Keratinocyte (primary cell): ENCODE measurements around the gene ANO2. TPM values are rescaled to one million over a fixed set of nuclear protein-coding genes. Genes with fewer than 3 reads are reported as not detected.

Source experiments
- DNase-seq: peaks from one replicate; pipeline ENCODE4 v3.0.0-alpha.2; 2011; ENCODE audit warnings: low read depth, missing footprints, low spot score
- FAIRE-seq: peaks from 2 replicates; lab custom pipeline; 2011; peaks lifted over from hg19 to GRCh38; lab: Jason Lieb, UNC
- H2AFZ ChIP-seq: 2 replicates; pipeline ENCODE4 v1.6.0; 2012; ENCODE audit warnings: low read length, control low read depth, inconsistent platforms; ENCODE audit not compliant: control insufficient read depth
- H3K27ac ChIP-seq: 2 replicates; pipeline ENCODE4 v1.5.1; 2011; ENCODE audit warnings: low read length; ENCODE audit not compliant: control insufficient read depth, insufficient read depth
- H3K27me3 ChIP-seq: 3 replicates; pipeline ENCODE4 v1.6.0; 2011; ENCODE audit warnings: low read length; ENCODE audit not compliant: control insufficient read depth, insufficient read depth; ENCODE audit errors: extremely low read depth
- H3K36me3 ChIP-seq, 2 experiments: 2 replicates in 1 of 2; 3 replicates in 1 of 2; pipeline ENCODE4 v1.5.1; 2011; ENCODE audit warnings: low read length in 2 of 2, mild to moderate bottlenecking in 1 of 2; ENCODE audit not compliant: control insufficient read depth in 2 of 2, insufficient read depth in 2 of 2; ENCODE audit errors: extremely low read depth in 1 of 2
- H3K4me1 ChIP-seq: 3 replicates; pipeline ENCODE4 v1.5.1; 2011; ENCODE audit warnings: low read length; ENCODE audit not compliant: control insufficient read depth, insufficient read depth; ENCODE audit errors: extremely low read depth
- H3K4me2 ChIP-seq: 3 replicates; pipeline ENCODE4 v1.6.0; 2011; ENCODE audit warnings: low read depth, low read length; ENCODE audit not compliant: control insufficient read depth, insufficient read depth; ENCODE audit errors: extremely low read depth
- H3K4me3 ChIP-seq, 3 experiments: fragments of 200-600 bp in 1 of 3; sonication (generic) in 1 of 3; 2 replicates in 2 of 3; 3 replicates in 1 of 3; pipeline ENCODE4 v1.5.1; 2011 to 2016; ENCODE audit warnings: low read length in 3 of 3, mild to moderate bottlenecking in 3 of 3, control low read depth in 2 of 3, inconsistent platforms in 1 of 3, low read depth in 1 of 3, mixed read lengths in 1 of 3, mixed run types in 1 of 3, moderate library complexity in 1 of 3; ENCODE audit not compliant: control insufficient read depth in 2 of 3, insufficient read depth in 2 of 3; ENCODE audit errors: extremely low read depth in 1 of 3
- H3K79me2 ChIP-seq: 2 replicates; pipeline ENCODE4 v1.6.0; 2012; ENCODE audit warnings: low read length; ENCODE audit not compliant: control insufficient read depth, insufficient read depth
- H3K9ac ChIP-seq: 3 replicates; pipeline ENCODE4 v1.6.0; 2011; ENCODE audit warnings: low read length; ENCODE audit not compliant: control insufficient read depth, insufficient read depth; ENCODE audit errors: extremely low read depth
- H3K9me1 ChIP-seq: 3 replicates; pipeline ENCODE4 v1.6.0; 2011; ENCODE audit warnings: low read length; ENCODE audit not compliant: control insufficient read depth, insufficient read depth; ENCODE audit errors: extremely low read depth
- H3K9me3 ChIP-seq: 2 replicates; pipeline ENCODE4 v1.5.1; 2012; ENCODE audit warnings: low read depth, low read length; ENCODE audit not compliant: control insufficient read depth
- H4K20me1 ChIP-seq: 3 replicates; pipeline ENCODE4 v1.6.0; 2011; ENCODE audit warnings: low read length; ENCODE audit not compliant: control insufficient read depth, insufficient read depth; ENCODE audit errors: extremely low read depth
- CTCF ChIP-seq, 3 experiments: IDR thresholded peaks in 1 of 3; conservative IDR thresholded peaks in 1 of 3; optimal IDR thresholded peaks in 1 of 3; 2 replicates in 2 of 3; 3 replicates in 1 of 3; pipeline versions ENCODE3 to v1.5.1; 2011; ENCODE audit warnings: low read length in 3 of 3, mild to moderate bottlenecking in 3 of 3, moderate library complexity in 2 of 3, control low read depth in 1 of 3, inconsistent platforms in 1 of 3; ENCODE audit not compliant: insufficient read depth in 2 of 3; ENCODE audit errors: extremely low read depth in 1 of 3
- EZH2 ChIP-seq: IDR thresholded peaks from one replicate; pipeline ENCODE4 v1.6.1; 2012; ENCODE audit warnings: inconsistent platforms, mild to moderate bottlenecking, low read length, moderate library complexity
- dilution Hi-C: fragments of 300-500 bp; cut with MboI; formaldehyde crosslinking; loops from one replicate; pipeline ENCODE4 v1.7.0; 2020; ENCODE audit warnings: low sequenced_read_pairs; ENCODE audit not compliant: extremely low pct_ligation_motif_present
- polyA plus RNA-seq, 5 experiments: library from polyadenylated mRNA; depleted of rRNA in 3 of 5; stranded (reverse) in 3 of 5; stranded (forward) in 1 of 5; unstranded in 1 of 5; fragments of >200 nt; gene quantifications; 1 replicate in 1 of 5; 2 replicates in 3 of 5; 3 replicates in 1 of 5; pipeline versions ENCODE4 v1.2.1 to v1.2.3, GENCODE V29; 2011 to 2012; ENCODE audit warnings: missing spikeins in 2 of 5, low read depth in 1 of 5, low replicate concordance in 1 of 5

Gene ANO2
- polyA plus RNA-seq, 1 donor (not counting 4 experiments of a cell fraction or from before 2014, with no cell fraction given): 0.14 TPM

GRCh38 chr12:5708371-5708770 is 236.7 kb downstream of the ANO2 start:
- no peaks in the 10 kb centered on the region for H3K79me2 ChIP-seq
- H3K4me1 ChIP-seq: no peaks in the 10 kb centered on the region
- dilution Hi-C loops: no loop called here
- no peak for TF ChIP-seq CTCF (optimal IDR thresholded peaks at IDR 0.05 in 1 of 3, IDR thresholded peaks at IDR 0.05 in 1 of 3, conservative IDR thresholded peaks at IDR 0.05 in 1 of 3; ENCODE audit: extremely low read depth in 1 of 3, insufficient read depth in 2 of 3, low read length in 3 of 3)
- TF ChIP-seq EZH2: no peak
- H2AFZ ChIP-seq: no peak overlapping the region
- DNase-seq (no peak), FAIRE-seq (no peak)
- H3K9ac ChIP-seq: no peak overlapping the region
- H3K9me1 ChIP-seq: no peaks in the 10 kb centered on the region
- no peaks in the 10 kb centered on the region for H3K27me3 ChIP-seq
- H3K27ac ChIP-seq: no peak overlapping the region
- no peak overlapping the region for H3K4me3 ChIP-seq
- no peaks in the 10 kb centered on the region for H3K36me3 ChIP-seq
- H4K20me1 ChIP-seq: no peaks in the 10 kb centered on the region
- no peak overlapping the region for H3K4me2 ChIP-seq
- no peaks in the 10 kb centered on the region for H3K9me3 ChIP-seq

- no peaks in the 10 kb centered on the region for H3K9me3 ChIP-seq
- no peak overlapping the region for H3K9ac ChIP-seq
- DNase-seq (no peak), FAIRE-seq (no peak)
- H3K4me2 ChIP-seq: no peak overlapping the region
- no peaks in the 10 kb centered on the region for H3K9me1 ChIP-seq
- no peaks in the 10 kb centered on the region for H3K4me1 ChIP-seq
- dilution Hi-C loops: no loop called here
- no peaks in the 10 kb centered on the region for H3K27me3 ChIP-seq
- no peaks in the 10 kb centered on the region for H3K36me3 ChIP-seq
- no peak overlapping the region for H3K27ac ChIP-seq
- H3K4me3 ChIP-seq: no peak overlapping the region
- H3K79me2 ChIP-seq: no peaks in the 10 kb centered on the region
- H2AFZ ChIP-seq: no peak overlapping the region
- TF ChIP-seq CTCF (optimal IDR thresholded peaks at IDR 0.05 in 1 of 3, IDR thresholded peaks at IDR 0.05 in 1 of 3, conservative IDR thresholded peaks at IDR 0.05 in 1 of 3; ENCODE audit: extremely low read depth in 1 of 3, insufficient read depth in 2 of 3, low read length in 3 of 3) (no peak), EZH2 (no peak)
- no peaks in the 10 kb centered on the region for H4K20me1 ChIP-seq
These were observed 238.8 kb downstream of the ANO2 start for GRCh38 chr12:5706247-5706646.
